HPDE6-E6E7 (cell line): ENCODE results near the gene RELCH.
"Not testable (repeated sequence)": the region's sequence is repeated elsewhere in the genome, so short reads cannot be mapped to it uniquely, and the experiment has no call there.

Source experiments
- DNase-seq: peaks from one replicate; pipeline ENCODE4 v3.0.0; 2011; ENCODE audit warnings: missing footprints; ENCODE audit errors: extremely low spot score

Gene RELCH

GRCh38 chr18:62186774-62187542, at the start of gene RELCH, which contains the start of gene PIGN:
TSS of gene RELCH (plus strand) at chr18:62187255. CDS start at chr18:62187506, 251 bp downstream.
TSS of gene PIGN (minus strand) at chr18:62187056. CDS start at chr18:62161353, 25,703 bp downstream.
- DNase-seq: peak; percentile 96

GRCh38 chr18:62138461-62139235, 48.4 kb upstream of the RELCH start:
- DNase-seq: no peak

- no peak for DNase-seq
Observed at GRCh38 chr18:62140259-62140658, 46.8 kb upstream of the RELCH start.

GRCh38 chr18:62144338-62144737, 42.7 kb upstream of the RELCH start:
- no peak for DNase-seq

- DNase-seq: no peak
Observed at GRCh38 chr18:62151068-62151771, 35.8 kb upstream of the RELCH start.

- no peak for DNase-seq
Observed at GRCh38 chr18:62152844-62153243, 34.2 kb upstream of the RELCH start.

GRCh38 chr18:62157843-62158242, 29.2 kb upstream of the RELCH start:
- no peak for DNase-seq

- no peak for DNase-seq
Observed at GRCh38 chr18:62164310-62164709, 22.7 kb upstream of the RELCH start.

GRCh38 chr18:62164855-62165487, 22.1 kb upstream of the RELCH start:
- no peak for DNase-seq

- no peak for DNase-seq
Observed at GRCh38 chr18:62165583-62165982, 21.5 kb upstream of the RELCH start.

- DNase-seq: not testable (repeated sequence)
Observed at GRCh38 chr18:62166524-62166923, 20.5 kb upstream of the RELCH start.

GRCh38 chr18:62170857-62171256, 16.2 kb upstream of the RELCH start:
- DNase-seq: no peak

GRCh38 chr18:62172298-62172697, 14.8 kb upstream of the RELCH start:
- no peak for DNase-seq

GRCh38 chr18:62175521-62175920, 11.5 kb upstream of the RELCH start:
- no peak for DNase-seq

GRCh38 chr18:62177271-62177670, 9.8 kb upstream of the RELCH start:
- no peak for DNase-seq

- no peak for DNase-seq
Observed at GRCh38 chr18:62179213-62179612, 7.8 kb upstream of the RELCH start.

- DNase-seq: no peak
Observed at GRCh38 chr18:62182220-62182619, 4.8 kb upstream of the RELCH start.

GRCh38 chr18:62183578-62184195, 3.4 kb upstream of the RELCH start:
- no peak for DNase-seq

GRCh38 chr18:62186499-62186773, 619 bp upstream of the RELCH start:
- no peak for DNase-seq

GRCh38 chr18:62187543-62188510, 772 bp downstream of the RELCH start:
- peak; percentile 4 for DNase-seq
